ENCODE measurements around the gene TPST1. TPM values are rescaled to one million over a fixed set of nuclear protein-coding genes. Genes with fewer than 3 reads are reported as not detected.

Gene TPST1
- total and polyA plus RNA-seq, 2 of the 8 experiments (the other 6 are each of a cell fraction or from before 2014, with no cell fraction given) = 8.2 to 18.4 TPM

DNA sequence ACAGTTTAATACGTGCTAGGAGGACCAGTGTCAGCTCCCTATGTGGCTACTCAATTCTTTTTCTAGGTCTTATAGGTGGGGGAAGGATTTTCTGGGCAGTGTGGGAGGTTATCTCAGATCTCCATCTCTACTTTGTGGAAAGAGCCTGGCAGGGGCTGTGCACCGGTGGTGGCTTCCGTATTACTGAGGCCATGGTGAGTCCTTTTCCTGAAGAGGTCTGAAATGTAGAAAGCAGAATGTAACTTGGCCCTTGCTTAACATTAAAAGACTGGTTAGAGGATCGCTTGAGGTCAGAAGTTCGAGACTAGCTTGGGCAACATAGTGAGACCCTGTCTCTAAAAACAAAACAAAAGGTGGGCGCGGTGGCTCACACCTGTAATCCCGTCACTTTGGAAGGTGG is 2.7 kb upstream of the TPST1 start:
- CTCF ChIA-PET (ENCODE audit: partially characterized antibody) = interaction anchor here (1.2 kb wide), 1 partner anchor 50 kb away, joined by 4 read pairs; no protein-coding TSS in a partner anchor
- H3K9ac ChIP-seq (replicated peaks in 1 of 4; ENCODE audit: extremely low read depth in 1 of 4, low read depth in 3 of 4, low read length in 3 of 4) = no peak overlapping the region
- H2BK120ac ChIP-seq (replicated peaks; ENCODE audit: low read depth, low read length) = no peak overlapping the region
- TF ChIP-seq, protein P1, sequence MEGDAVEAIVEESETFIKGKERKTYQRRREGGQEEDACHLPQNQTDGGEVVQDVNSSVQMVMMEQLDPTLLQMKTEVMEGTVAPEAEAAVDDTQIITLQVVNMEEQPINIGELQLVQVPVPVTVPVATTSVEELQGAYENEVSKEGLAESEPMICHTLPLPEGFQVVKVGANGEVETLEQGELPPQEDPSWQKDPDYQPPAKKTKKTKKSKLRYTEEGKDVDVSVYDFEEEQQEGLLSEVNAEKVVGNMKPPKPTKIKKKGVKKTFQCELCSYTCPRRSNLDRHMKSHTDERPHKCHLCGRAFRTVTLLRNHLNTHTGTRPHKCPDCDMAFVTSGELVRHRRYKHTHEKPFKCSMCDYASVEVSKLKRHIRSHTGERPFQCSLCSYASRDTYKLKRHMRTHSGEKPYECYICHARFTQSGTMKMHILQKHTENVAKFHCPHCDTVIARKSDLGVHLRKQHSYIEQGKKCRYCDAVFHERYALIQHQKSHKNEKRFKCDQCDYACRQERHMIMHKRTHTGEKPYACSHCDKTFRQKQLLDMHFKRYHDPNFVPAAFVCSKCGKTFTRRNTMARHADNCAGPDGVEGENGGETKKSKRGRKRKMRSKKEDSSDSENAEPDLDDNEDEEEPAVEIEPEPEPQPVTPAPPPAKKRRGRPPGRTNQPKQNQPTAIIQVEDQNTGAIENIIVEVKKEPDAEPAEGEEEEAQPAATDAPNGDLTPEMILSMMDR (IDR thresholded peaks at IDR 0.05; ENCODE audit: control extremely low read depth in 1 of 3, insufficient read depth in 1 of 3, low read depth in 1 of 3, low read length in 3 of 3) = no peak
- no peak for TF ChIP-seq HDAC2 (IDR thresholded peaks at IDR 0.05; ENCODE audit: borderline replicate concordance in 1 of 2, low read depth in 2 of 2, low read length in 2 of 2)
- TF ChIP-seq EZH2 (IDR thresholded peaks at IDR 0.05; ENCODE audit: low read depth, low read length, severe bottlenecking) = no peak
- TF ChIP-seq SAP30 (IDR thresholded peaks at IDR 0.05; ENCODE audit: insufficient read depth, insufficient replicate concordance, low read length) = no peak
- no peak for TF ChIP-seq CBX5 (IDR thresholded peaks at IDR 0.05; ENCODE audit: low read depth, low read length)
- TF ChIP-seq SP1 (IDR thresholded peaks at IDR 0.05; ENCODE audit: low read depth, low read length) = no peak
- TF ChIP-seq KDM4A (IDR thresholded peaks at IDR 0.05; ENCODE audit: low read depth, low read length, severe bottlenecking) = no peak
- TF ChIP-seq BACH1 (IDR thresholded peaks at IDR 0.05; ENCODE audit: low read length) = no peak
- no peak for TF ChIP-seq ZNF274 (IDR thresholded peaks at IDR 0.05; ENCODE audit: borderline replicate concordance, extremely low read depth, low read length)
- no peak for TF ChIP-seq KDM1A (IDR thresholded peaks at IDR 0.05; ENCODE audit: borderline replicate concordance, low read length)
- no peak for TF ChIP-seq PHF8 (conservative IDR thresholded peaks at IDR 0.05; ENCODE audit: low read depth, low read length)

More for the DNA sequence above, 2.7 kb upstream of the TPST1 start:
- Histone ChIP-seq H2BK12ac (ENCODE audit: low read depth, low read length) (no peak overlapping the region), H3K9me3 (ENCODE audit: insufficient read depth in 2 of 2, low read depth in 1 of 2, low read length in 1 of 2) (no peaks in the 10 kb centered on the region), H3K4me1 (replicated peaks in 1 of 4; ENCODE audit: control insufficient read depth in 3 of 4, insufficient read depth in 4 of 4, low read length in 3 of 4) (peaks cover 0 to 4% (median 2%) of the 10 kb centered on the region in 4 experiments; a peak in 4 of 7 replicates), H3K4ac (replicated peaks; ENCODE audit: insufficient read length, low read depth, low read length) (no peak overlapping the region), H2BK5ac (ENCODE audit: low read depth, low read length) (no peak overlapping the region), H3K14ac (ENCODE audit: insufficient read length) (no peak overlapping the region), H4K5ac (ENCODE audit: insufficient read length, low read depth, low read length) (no peak overlapping the region), H2BK15ac (ENCODE audit: low read length) (no peak overlapping the region), H2AK5ac (ENCODE audit: low read depth, low read length) (no peak overlapping the region), H3K27ac (ENCODE audit: low read depth, low read length) (no peak overlapping the region), H3K79me2 (ENCODE audit: control insufficient read depth in 1 of 2, insufficient read depth in 2 of 2, low read length in 2 of 2) (peaks cover 0 to 6% of the 10 kb centered on the region in 2 experiments; a peak in 1 of 4 replicates), H3K23ac (ENCODE audit: insufficient read length) (no peak overlapping the region), H3K23me2 (ENCODE audit: low read depth, low read length) (peaks cover 9% of the 10 kb centered on the region), H4K8ac (ENCODE audit: extremely low read depth, insufficient read depth, low read length) (no peak overlapping the region), H4K20me1 (replicated peaks in 1 of 2; ENCODE audit: control insufficient read depth in 1 of 2, insufficient read depth in 2 of 2, low read length in 2 of 2) (peaks cover 0 to 2% of the 10 kb centered on the region in 2 experiments), H2AFZ (ENCODE audit: low read length) (no peak overlapping the region), H2BK20ac (ENCODE audit: low read length) (no peak overlapping the region), H3K56ac (replicated peaks; ENCODE audit: insufficient read length, low read depth, low read length) (no peak overlapping the region), H3K18ac (ENCODE audit: extremely low read depth, low read length) (no peak overlapping the region), H3K4me2 (ENCODE audit: insufficient read depth in 1 of 2, low read depth in 2 of 2, low read length in 2 of 2) (no peak overlapping the region), H3K36me3 (ENCODE audit: control insufficient read depth in 2 of 4, insufficient read depth in 4 of 4, low read length in 3 of 4) (no peaks in the 10 kb centered on the region), H3K4me3 (ENCODE audit: extremely low read depth in 1 of 4, insufficient read depth in 2 of 4, low read depth in 3 of 4, low read length in 4 of 4) (no peak overlapping the region), H4K91ac (replicated peaks; ENCODE audit: insufficient read length, low read length) (no peak overlapping the region), H3K27me3 (replicated peaks in 1 of 4; ENCODE audit: control insufficient read depth in 3 of 4, extremely low read depth in 1 of 4, insufficient read depth in 3 of 4, low read length in 3 of 4) (no peaks in the 10 kb centered on the region), H3K79me1 (ENCODE audit: low read depth, low read length) (no peaks in the 10 kb centered on the region; the same call in 1 of the 2 replicates)
- no peak for DNase-seq (ENCODE audit: low read depth in 1 of 2, low spot score in 2 of 2)
- POLR2A ChIA-PET (ENCODE audit: partially characterized antibody) = no interaction called here
- 79% methylated on average over 8 of the region's 8 CpGs; no CpG with 5 or more reads in 1 of the 2 experiments for WGBS, 2 experiments (ENCODE audit: extremely low coverage in 1 of 2, insufficient coverage in 1 of 2, insufficient read length in 1 of 2, insufficient replicate concordance in 2 of 2, low coverage in 1 of 2, low lambda C conversion rate in 2 of 2, missing lambda C conversion rate in 1 of 2)
- FAIRE-seq = no peak

Data from H1 (cell line).